Stimulated activated CD4-positive, alpha-beta T cell treated with anti-CD3 and anti-CD28 coated beads, Interleukin-1b, Interleukin-23, amount 100 ng/mL, for 24 hours (primary cell): ENCODE measurements around the gene PSMA1.
"Not testable (repeated sequence)": the region's sequence is repeated elsewhere in the genome, so short reads cannot be mapped to it uniquely, and the experiment has no call there.

Experiments
- DNase-seq, 4 experiments: peaks; one replicate each; pipeline ENCODE4 v3.0.0-alpha.2; 2020; ENCODE audit warnings: low read depth in 4 of 4, low spot score in 1 of 4

The PSMA1 gene

DNA sequence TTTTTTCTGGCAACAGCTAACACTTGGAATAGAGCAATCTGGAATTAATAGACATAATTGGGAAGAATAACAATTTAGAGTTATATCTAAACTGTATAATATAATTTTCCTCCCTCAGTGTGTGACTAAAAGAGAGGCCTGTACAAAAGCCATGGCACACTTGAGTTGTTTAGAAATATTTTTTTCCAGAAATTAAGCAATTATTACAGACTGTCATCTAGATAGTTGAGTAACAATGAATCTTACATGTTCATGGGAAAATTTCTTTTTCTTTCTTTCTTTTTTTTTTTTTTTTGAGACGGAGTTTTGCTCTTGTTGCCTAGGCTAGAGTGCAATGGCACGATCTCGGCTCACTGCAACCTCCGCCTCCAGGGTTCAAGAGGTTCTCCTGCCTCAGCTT, 15.0 kb upstream of the PSMA1 start:
- not testable (repeated sequence) for DNase-seq

DNA sequence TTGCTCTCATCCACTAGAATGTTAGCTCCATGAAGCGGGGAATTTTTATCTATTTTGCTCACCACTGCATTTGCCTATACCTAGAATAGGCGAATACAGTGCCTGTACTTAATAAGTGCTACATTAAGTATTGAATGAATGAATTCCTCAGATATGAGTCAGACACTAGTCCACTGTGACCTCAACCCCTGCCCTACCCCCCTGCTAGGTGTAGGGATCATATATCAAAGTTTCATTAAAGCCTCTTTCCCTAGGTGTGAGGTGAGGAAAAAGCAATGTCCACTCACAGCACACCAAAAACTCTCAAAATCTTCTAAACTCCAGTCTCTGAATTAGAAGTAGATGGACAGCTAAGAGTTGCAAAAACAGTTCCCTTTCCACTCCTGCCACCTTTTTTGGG, 9.8 kb upstream of the PSMA1 start:
- no peak for DNase-seq

DNA sequence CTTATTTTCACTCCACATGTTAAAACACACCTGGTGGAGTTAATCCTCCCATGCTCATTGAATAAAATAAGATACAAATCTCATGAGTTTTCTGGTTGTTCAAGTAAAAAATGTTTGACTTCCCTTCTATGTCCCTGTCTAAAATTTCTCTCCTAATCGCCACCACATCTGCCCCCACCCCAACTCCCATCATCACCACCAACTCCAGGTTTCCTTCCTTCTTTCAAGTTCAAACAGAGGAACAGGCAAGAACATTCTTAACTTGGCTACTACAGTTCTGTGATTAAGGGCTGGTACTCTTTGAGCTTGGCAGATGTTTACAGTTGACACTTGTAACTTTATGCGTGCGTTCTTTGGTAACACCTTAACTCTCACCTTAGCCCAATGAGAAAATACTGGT, 9.1 kb upstream of the PSMA1 start:
- no peak for DNase-seq

DNA sequence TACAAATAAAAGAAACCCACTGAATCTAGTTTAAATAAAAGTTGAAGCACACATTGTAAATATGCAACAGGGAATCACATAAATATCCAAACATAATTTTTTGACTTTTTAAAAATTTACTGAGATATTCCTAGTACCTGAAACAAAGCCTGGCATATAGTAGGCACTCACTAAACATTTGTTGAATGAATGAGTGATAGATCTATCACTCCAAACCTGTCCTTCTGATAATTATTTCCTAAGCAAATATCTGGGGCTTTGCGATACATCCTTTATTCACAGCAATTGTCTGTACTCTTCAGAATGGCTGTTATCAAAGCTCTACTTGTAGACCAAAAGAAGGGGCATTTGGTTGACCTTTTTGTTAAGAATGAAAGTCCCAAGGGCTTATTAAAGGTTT, 2.6 kb upstream of the PSMA1 start:
- DNase-seq: no peak

DNA sequence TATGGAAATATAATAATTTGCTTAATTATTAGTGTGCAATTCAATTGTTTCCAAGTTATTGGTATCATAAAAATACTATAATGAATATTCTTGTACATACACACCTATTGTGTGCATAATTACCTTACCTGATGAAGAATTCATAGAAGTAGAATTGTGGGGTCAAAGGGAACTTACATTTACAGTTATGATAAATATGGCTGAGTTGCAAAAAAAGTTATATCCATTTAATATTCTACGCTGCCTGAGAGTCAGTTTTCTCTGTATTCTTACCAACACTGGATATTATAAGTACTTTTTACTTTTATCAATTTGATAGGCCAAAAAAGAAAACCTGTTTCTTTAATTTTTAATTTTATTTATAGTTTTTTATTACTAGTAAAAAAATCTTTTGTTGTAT, 2.1 kb upstream of the PSMA1 start:
- no peak for DNase-seq

DNA sequence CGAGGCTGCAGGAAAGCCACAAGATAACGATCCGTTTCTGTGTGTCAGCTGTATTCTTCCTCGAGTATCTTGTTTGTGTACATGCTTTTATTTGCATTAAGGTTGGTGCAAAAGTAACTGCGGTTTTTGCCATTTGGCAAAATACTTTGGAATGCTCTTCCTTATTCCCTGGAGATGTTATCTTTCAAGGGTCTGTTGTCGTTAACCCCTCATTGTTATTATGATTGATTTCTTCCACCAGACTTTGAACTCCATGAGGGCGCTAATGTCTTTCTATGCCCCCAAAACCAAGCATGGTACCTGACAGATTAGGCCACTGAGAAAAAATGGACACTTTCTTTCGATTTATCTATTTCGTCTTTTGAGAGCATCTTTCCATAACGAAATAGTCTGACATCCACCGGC, 563 bp upstream of the PSMA1 start:
- DNase-seq: no peak

DNA sequence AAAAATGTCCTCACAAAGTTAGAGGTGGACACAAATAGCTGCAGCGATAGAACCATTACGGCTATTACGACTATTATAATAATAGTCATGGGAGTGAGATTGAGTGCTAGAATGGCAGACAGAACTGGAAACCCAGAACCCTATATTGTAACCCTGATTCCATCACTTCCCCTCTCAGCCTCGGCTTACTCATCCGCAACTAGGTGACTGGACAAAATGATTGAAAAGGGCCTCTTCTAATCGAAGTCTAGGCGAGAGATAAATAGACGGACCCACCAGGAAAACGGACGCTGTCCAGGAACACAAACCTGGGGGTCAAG, 629 bp downstream of the PSMA1 start:
- DNase-seq: peak in 2 of 4 experiments; percentile 7 to 10

DNA sequence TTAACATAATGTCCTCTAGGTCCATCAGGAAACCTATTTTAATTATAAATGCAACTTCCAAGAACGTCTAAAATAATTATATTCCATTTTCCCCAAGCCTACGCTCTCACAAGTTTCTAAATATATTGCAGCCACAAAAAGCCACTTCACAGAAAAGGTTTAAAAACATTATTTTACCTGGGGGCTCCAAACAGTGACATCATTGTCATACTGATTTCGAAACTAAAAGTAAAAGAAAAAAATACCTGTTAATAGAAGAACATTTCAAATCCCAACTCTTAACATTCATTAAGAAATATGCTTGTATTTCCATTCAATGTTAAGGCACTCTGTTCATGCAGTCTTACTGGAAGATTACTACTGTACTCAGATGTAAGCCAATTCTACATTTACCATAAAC, 1.4 kb downstream of the PSMA1 start:
- DNase-seq: no peak

DNA sequence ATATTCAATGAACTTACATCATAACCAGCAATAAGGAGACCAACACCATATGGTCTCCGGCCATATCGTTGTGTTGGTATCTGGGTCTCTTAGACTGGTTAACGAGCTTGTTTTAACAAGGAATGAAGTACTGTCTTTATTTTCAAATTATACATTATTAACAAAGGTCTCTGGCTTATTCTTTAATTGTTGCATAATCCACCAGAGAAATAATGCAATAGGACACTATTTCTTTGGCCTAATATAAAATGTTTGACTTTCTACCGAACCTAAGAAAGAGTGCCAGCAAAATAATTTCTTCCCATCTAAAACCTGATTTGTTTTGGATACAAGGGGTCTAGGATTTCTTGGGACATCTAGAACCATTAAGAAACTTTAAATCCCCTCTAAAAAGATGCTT, 6.4 kb downstream of the PSMA1 start:
- no peak for DNase-seq

DNA sequence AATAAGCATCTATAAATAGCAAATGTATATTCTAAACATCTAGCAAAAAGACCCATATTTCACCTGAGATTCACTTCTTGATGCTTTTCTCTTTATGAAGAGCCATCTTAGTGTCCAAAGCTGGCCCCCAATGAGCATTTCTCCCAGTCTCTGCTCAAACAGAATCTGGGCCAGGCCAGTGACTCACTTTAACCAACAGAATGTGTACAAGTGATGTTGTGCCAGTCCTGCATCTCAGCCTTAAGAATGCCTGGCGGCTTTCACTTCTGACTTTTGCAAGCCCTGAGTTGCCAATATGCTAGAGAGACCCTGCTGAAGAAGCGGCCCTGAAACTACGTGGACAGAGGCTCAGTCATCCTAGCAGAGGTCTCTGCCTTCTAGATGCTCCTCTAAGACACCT, 13.7 kb downstream of the PSMA1 start:
- no peak for DNase-seq

DNA sequence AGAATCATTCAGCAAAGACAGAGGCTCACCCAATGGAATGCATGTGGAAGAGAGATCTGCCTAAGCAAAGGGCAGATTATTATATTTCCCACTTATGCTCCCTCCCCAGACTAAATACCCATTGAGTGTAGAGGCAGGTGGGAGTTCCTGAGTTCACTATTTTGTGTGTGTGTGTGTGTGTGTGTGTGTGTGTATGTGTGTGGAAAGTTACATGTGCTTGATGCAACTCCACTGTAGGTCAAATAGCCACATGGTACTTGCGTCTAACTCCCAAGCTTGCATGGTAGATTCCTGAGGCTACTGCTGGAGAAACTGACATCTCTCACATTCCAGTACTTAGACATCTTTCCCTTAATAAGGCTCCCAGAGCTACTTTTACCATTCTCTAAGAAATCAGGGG, 17.2 kb downstream of the PSMA1 start:
- no peak for DNase-seq

DNA sequence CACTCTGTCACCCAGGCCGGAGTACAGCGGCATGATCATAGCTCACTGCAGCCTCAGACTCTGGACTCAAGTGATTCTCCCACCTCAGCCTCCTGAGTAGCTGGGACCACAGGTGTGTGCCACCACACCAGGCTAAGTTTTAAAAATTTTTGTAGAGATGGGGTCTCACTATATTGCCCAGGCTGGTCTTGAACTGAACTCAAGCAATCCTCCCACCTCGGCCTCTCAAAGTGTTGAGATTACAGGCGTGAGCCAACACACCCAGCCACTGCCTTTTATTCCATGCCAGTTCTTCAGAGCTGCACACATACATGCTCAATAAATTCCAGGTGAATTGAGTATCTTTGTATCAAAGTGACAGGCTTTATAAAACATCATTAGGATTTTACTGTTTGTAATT, 18.1 kb downstream of the PSMA1 start:
- DNase-seq: no peak

DNA sequence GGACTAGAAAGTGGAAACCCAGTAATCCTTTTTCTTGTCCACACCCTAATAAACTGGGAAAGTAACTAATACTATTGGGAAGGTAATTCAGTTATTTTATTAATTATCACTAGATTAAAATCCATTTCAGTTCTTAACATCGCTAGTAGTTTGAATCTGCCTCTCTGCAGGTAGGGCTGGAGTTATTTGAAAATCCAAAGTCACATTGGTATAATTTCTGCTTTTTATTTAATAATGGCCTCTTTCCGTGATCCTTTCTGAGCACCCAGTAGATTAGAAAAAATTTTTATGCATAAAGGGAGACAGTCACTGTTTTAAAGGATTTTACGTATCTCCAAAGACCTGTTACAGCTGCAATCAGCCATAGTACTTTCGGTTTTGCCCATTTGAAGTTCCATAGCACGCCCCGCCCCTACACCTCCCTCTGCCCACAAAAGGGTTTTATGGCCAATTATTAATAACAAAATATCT, 20.0 kb downstream of the PSMA1 start:
- DNase-seq: no peak

DNA sequence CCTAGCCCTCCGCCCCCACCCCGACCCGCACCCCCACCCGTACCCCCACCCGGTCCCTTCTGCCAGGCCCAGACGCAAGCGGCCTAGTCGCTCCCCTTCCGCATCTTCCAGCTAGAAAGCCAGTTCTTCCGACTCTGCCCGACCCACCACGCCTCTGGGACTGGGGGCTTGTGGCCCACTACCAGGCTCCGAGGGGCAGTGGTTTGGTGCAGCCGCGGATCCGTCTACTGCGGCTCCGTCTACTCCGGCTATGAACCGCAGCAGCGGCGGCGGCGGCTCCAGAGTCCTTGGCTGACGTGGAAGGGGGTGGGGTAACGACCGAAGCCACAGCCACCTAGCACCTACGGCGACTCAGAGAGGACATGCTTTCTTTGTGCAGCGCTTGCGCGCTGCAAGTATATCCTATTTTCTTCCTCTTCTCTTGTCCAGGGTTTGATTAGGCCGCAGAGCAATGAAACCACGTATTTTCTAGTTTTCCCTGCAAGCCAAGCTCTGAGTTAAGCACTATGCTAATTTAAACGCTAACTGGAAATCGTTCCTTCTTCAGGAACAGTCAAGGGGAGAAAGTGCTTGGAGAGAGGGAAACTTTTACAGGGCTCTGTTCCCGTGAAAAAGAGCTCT, 20.5 kb downstream of the PSMA1 start, which contains the start of gene COPB1:
COPB1 (minus strand) TSS at position 252 of the 621 bp plus-strand sequence. CDS start 883 bp downstream, outside the sequence.
- DNase-seq: peak; percentile 71 to 88 (median 84)

DNA sequence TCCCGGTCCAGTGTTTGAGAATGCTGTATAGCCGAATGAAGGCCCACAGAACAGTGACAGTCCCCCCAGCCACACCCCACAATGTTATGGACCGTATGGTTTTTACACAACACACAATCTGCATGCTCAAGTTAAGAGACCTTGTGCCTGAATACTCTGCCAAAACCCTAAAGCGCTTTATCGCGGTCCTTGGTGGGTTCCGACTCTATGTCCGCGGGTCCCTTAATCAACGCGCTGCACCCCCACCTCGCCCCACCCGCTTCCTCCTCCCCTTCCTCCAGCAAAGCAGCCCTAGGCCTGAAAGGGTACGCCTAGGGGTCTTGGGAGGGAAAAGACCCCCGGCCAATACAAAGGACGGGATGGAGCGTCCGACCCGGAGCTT, 21.0 kb downstream of the PSMA1 start:
- DNase-seq: peak in 3 of 4 experiments; percentile 13 to 25 (median 20)

DNA sequence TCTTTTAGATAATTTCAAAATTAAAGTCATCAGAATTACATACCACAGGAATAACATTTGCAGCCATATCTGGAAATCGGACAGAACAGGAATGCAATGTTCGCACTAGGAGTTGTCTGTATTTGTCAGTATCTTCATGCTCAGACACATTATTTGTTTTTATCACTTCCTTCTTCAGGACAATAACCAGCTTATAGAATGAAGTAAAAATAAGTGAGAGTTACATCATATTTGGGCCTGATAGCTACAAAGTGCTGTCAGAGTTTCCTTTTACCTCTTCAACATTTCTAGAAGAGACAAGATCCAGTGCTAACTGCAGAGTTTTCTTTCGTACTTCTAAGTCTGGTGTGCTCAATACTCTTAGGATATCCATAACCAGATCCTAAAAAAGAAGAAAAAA, 39.5 kb downstream of the PSMA1 start:
- DNase-seq: no peak

DNA sequence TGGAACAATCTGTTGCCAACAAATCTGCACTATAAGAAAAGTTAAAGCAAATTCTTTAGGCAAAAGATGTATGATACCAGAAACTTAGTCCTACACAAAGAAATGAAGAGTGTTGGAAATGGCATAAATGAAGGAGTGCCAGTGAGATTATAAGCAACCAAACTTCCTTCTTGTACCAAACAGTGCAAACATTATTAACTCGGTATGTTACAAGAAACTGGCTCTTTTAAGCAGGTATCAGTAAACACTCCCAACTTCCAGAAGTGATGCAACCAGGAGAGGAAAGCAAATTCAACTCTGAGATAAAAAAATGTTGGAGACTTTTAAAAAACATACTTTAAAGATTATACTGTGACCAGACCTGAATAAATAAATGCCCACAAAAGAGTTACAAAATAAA, 49.1 kb downstream of the PSMA1 start:
- no peak for DNase-seq

DNA sequence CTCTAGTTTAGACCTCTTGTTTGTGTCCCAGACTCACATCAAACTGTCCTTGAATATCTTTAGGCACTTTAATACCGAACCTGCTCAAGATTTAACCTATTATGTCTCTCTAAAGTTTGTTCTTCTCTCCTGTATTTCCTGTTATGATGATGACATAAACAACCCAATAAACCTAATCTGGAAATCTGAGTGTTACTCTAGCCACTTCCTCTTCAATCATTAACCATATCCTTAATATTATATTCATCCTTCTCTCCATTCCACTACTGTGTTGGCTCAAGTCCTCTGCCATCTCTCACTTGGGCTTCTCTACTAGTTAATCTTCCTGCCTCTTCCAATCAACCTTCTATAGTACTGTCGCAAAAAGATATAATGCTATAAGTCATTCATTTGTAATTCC, 56.6 kb downstream of the PSMA1 start:
- no peak for DNase-seq

DNA sequence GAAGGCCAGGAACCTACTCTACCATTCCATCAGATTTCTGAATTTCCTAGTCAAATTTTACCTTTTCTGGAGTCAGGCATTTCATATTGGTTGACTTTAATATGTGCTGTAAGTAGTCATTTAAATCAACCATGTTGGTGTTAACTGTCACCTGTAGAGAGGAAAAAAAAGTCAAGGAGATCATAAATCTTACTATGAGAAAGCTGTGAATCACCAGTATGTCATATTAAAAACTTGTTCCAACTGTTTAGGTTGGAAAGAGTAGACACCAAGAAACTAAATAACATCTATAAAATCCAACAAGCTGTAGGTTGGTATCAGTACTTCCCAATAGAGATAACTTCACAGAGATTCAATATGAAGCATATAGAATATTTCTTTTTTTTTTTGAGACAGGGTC, 60.0 kb downstream of the PSMA1 start:
- DNase-seq: no peak

DNA sequence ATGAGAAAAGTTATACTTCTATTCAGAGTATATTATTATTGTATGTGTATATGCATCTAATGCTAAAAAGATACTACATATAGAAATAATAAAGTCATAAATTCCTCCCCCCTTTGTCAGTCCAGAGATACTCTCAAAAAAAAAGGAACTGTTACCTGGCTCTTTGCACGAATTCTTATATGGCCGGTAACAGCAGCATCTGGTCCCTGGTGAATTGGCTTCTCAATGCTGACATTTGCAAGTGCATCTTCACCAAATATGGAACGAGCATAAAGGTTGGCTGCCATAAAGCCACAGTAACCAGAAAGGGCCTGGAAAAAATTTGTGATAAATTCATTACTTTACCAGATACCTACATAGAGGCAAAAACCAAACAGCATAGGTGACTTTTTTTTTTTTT, 61.8 kb downstream of the PSMA1 start:
- DNase-seq: no peak

DNA sequence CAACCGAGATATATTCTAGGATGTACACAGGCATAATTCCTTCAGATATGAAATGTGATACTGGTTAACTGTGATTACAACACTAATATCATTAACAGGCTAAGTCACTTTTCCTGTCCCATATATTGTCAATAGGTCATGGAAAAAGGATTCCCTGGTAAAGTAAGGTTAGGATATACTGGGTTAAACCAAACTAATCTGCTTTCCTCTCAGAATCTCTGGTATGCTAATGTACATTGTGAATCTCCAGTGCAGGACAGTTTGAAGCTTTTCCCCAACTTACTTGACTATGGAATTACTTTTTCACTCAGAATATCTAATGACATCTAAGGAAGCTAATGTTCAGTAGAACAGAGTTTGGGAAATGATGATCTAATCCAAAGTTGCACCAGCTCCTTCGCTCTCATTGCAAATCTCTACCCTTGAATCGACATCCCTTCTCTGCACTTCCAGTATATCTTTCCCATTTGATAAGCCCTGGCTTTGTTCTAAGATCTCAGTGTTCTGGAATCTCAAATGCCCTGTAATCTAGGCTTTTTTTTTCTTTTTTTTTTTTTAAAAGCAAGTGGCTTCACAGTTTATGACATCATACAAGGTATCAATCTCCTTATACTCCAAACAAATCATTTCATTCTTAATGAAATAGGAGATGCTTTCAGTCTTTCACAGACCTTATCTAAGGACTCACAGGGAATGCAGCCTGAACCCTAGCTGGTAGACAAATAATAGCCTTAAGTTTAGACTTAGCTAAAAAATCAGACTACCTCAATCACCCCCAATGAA, 64.3 kb downstream of the PSMA1 start:
- DNase-seq: no peak
